ENCODE measurements around the gene LIN52.

LIN52 gene

DNA sequence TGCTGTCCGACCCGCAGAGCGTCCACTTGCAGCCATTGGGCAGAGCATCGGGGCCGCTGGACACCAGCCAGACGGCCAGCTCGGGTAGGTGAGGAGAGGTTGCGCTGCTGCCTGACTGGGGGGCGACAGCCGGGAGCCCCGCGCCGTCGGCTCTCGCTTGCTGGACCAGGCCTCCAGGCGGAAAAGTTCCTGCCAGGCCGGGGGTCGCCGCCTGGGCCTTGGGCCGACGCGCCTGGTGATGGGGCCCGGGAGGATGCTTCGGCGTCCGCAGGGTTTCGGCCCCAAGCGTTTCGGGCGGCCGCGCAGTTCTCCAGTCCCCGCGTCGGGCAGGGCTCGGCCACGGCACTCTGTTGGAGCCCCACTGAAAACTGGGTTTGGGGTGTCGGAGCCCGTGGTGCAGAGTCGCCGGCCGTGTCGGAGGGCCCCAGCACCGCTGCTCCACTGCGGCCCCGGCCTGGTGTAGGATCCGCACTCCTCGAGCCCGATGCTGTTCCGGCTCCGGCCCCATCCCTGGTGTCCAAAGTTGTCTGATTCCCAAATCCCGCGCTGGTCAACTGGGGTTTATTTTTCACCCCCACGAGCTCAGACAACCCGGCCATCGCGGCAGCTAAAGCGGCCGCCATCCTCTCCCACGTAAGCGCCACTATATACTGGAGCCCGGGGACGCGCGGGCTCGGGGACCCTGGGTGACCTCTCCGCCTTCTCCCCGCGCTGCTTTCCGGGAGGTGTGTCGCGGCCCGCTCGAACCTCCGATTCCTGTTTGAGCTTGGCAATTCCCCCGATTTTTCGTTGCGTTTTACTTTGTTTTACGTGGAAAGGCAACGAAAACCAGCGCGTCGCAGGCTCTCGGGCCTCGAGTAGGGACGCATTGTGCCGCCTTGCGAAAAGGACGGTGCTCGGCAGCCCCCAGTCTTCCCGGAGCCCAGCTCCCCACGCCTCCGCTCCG is 155.4 kb downstream of the LIN52 start:
- no peak for DNase-seq

DNA sequence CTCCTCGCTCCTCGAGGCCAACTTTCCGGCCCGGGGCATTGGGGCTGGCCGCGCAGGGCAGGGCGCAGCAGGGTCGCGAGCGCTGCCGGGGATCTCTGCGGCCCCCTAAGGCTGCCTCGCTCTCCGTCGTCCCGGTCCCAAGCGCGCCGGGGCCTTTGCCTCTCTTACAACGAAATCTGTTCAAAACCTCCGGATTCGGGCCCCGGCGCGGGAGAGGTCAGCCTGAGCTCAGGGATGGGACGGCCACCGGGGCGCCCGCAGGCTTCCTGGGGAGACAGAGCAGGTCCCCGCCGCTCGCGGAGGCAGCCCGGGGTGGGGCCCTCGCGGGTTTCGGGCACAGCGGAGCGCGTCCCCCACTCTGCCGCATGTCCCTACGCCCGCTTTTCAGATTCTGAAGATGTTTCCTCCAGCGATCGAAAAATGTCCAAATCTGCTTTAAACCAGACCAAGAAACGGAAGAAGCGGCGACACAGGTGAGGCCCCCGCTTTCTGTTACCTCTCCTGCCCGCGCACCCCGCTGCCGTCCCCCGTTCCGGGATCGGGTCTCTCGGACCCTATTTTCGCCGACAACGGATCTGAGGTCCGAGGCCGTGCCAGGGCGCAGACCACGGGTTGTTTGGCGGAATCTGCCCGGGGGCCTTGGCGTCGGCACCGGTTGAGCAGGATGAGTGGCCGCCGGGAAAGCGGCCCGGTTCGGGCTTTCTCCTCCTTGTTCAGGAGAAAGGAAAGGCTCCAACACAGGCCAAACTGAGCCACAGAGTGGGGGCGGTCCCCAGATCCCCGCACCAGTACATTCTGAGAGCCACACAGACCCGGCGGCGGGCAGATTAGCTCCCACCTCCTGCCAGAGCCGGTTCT is 156.3 kb downstream of the LIN52 start:
- DNase-seq = no peak

DNA sequence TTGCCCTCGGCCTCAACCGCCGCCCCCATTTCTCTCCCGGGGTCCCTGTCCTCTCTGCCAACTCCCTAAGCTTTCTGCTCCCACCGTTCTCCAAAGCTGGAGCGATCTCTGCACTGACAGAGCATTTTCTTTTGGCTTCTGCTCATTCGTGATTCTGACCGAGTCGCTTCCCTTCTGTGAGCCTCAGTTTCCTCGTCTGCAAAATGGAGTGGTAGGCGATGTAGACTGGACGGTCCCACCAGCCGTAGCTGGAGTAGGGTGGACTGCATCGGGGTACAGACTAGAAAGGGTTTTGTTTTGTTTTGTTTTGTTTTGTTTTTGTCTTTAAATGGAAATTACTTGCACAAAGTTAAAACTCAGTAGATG is 156.9 kb downstream of the LIN52 start:
- DNase-seq = no peak

DNA sequence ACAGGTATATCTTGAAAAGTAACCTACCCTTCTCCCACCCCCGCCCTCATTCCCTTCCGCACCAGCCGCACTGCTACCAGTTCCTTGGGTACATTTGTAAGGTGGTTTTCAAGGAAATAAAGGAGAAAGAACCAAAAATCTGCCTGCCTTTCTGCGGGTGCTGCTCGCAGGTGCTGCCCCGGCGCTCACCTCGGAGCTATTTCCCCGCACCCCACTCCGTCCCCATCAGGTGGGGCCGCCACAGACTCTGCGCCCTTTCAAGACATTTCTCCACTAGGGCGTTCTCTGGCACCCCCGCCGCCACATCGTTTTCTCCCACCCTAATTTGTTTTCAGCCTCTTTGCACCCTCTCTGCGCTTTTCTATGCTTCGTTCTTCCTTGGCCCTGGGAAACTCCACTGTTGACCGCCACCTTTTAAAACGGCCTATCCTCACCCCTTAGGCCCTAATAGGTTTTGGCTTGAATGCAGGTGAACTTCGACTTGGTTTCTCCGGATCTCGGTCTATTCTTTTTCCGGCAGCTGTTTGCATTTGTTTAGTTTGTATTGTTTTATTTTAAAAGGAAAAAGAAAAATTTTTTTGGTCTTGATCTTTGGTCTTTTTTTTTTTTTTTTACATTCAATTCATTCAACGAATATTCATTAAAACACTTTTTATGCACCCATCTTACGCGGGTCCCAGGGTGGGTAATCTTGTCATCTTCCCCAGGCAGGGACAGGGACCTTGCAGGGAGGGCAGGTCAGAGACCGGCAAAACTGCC is 157.4 kb downstream of the LIN52 start:
- DNase-seq = no peak

DNA sequence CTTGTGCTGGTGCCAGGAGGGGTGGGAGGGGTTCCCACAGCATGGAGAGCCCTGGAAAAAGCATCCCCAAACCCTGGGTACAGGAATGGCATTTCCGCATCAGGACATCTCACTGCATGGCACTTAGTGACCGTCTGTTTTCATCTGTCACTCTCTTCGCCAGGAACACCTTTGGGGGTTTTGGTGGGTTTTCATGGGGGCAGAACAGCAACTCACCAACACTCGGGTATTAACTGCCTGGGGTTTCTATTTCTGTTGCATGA is 158.0 kb downstream of the LIN52 start:
- DNase-seq = no peak

DNA sequence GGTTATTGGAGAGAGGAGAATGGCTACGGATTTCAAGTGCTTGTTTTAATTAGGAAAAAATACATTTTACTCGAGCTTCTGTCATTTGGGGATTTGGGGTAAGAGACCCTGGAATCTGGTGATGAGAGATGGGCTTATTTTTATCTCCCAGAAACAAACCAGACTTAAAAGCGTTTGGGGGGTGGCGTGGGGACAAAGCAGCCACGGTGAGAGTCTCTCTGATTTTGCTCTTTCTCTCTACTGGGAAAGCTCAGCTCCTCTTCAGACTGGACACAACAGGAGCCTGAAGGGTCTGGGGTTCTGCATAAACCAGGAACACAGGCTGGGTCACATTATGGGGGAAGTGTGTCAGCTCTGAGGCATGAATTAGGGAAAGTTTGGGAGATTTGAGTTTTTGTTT is 158.3 kb downstream of the LIN52 start:
- no peak for DNase-seq

DNA sequence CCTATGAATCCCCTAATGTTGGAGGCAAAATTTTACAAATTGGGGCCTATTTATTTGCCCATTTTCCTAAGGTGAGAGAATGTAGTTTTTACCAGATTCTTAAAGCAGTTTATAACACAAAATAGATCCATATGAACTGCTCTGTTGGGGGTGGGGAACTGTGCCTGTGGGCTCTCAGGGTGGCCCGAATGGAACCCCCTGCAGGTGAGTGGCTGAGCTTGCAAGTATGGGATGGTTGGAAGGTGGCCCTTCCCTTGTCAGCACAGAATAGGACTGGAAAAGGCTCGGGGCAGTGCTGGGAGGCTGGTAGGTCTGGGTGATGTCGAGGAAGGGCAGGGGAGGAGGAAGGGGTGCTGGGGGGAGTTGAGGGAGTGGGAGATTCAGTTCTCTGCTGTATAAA is 159.4 kb downstream of the LIN52 start:
- no peak for DNase-seq

DNA sequence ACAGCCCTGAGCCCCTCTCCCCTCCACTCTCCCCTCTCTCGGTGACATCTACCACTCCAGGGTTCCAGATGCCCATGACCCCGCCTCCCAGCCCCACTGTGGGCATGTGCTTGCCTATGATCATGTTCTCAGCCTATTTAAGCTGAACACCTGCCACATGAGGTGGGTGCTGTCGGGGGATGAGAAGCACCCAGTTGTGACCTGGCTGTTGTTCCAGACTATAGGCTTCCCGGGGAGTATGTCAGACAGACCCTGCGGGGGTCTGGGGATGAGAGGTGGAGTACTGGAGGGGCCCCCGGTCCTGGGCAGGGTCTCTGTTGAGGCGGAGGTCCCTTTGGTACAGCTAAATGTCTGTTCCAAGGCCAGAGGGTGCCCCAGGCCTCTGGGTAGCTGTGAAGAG is 160.5 kb downstream of the LIN52 start:
- no peak for DNase-seq

DNA sequence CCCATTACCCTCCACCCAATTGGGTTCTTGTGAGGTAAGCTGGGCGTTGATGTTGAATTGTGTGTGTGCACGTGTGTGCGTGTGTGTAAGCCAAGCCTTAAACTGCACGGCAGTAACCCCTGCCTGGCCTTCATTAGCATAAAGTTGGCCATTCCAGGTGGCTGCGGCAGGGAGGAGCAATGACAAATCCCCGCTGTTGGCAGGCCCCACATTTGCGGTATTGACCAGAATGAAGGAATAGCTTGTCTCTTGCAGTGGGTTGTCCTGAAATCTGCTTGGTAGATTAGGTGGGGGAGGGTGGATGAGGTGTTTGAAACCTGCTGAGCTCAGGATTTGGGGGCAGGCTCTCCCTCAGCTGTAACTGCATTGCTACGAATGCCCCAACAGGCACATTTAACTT is 161.8 kb downstream of the LIN52 start:
- no peak for DNase-seq

DNA sequence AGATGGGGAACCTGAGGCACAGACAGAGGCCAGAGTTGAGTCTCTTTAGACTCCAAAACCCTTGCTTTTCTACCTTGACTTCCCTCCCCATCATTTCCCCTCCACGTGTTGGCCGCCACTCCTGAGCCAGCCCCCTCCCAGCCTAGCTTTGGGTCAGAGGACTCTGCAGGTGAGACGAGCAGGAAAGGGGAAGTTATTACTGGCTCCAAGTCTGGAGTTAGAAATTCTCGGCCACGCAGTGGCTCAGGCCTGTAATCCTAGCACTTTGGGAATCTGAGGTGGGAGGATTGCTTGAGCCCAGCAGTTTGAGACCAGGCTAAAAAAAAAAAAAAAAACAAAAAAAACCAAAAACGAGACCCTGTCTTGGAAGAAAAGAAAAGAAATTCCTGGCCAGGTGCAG is 163.3 kb downstream of the LIN52 start:
- DNase-seq = no peak

DNA sequence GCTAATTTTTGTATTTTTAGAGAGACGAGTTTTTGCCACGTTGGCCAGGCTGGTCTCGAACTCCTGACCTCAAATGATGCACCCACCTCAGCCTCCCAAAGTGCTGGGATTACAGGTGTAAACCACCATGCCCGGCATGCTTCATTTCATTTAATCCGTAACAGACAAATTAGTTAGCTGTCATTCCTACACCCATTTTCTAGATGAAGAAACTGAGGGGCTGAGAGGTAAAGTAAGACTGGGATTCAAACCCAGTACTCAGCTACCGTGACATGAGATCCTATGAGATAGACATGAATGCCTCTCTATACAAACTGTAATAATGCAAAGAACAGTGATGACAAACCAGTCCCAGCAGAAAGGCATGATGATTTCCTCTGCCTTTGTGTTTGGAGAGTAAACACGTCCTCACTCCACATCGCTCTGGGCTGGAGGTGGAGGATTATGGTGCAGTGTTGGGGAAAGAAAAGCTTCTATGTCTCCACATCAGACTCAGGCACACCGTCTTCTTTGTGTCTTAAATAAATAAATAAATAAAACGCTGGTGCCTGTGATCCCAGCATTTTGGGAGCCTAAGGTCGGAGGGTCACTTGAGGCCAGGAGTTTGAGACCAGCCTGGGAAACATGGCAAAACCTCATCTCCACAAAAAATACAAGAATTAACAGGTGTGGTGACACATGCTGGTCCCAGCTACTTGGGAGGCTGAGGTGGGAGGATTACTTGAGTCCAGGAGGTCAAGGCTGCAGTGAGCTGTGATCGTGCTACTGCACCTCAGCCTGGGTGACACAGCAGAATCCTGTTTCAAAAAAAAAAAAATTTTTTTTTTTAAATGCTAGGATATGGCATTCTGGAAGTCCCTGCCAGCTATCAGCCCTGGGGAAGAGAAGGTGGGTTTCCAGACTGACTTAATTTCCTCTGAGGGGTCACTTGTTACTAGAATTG is 164.9 kb downstream of the LIN52 start:
- no peak for DNase-seq
